GM13976 (cell line): ENCODE data around the gene ERG.

Experiments used
- DNase-seq: peaks from one replicate; pipeline ENCODE4 v3.0.0; 2012; ENCODE audit warnings: low spot score
- in situ Hi-C: fragments of 300-500 bp; cut with MboI; formaldehyde crosslinking; loops from one replicate; pipeline ENCODE4 v1.12.0; 2022; ENCODE audit warnings: low sequenced_read_pairs, mixed read lengths, inconsistent platforms; ENCODE audit not compliant: unreplicated experiment
- TF ChIP-seq, protein P1 (sequence below): IDR thresholded peaks from 2 replicates; pipeline ENCODE4 v1.5.1; 2012; ENCODE audit warnings: borderline replicate concordance, mild to moderate bottlenecking; ENCODE audit not compliant: insufficient read depth; ENCODE audit errors: extremely low read depth, missing control alignments, control extremely low read depth

Gene ERG

GRCh38 chr21:38376235-38376634 is 122.0 kb downstream of the ERG start:
- TF ChIP-seq, protein P1, sequence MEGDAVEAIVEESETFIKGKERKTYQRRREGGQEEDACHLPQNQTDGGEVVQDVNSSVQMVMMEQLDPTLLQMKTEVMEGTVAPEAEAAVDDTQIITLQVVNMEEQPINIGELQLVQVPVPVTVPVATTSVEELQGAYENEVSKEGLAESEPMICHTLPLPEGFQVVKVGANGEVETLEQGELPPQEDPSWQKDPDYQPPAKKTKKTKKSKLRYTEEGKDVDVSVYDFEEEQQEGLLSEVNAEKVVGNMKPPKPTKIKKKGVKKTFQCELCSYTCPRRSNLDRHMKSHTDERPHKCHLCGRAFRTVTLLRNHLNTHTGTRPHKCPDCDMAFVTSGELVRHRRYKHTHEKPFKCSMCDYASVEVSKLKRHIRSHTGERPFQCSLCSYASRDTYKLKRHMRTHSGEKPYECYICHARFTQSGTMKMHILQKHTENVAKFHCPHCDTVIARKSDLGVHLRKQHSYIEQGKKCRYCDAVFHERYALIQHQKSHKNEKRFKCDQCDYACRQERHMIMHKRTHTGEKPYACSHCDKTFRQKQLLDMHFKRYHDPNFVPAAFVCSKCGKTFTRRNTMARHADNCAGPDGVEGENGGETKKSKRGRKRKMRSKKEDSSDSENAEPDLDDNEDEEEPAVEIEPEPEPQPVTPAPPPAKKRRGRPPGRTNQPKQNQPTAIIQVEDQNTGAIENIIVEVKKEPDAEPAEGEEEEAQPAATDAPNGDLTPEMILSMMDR = no peak
- DNase-seq = no peak
- in situ Hi-C loops = no loop called here

DNA sequence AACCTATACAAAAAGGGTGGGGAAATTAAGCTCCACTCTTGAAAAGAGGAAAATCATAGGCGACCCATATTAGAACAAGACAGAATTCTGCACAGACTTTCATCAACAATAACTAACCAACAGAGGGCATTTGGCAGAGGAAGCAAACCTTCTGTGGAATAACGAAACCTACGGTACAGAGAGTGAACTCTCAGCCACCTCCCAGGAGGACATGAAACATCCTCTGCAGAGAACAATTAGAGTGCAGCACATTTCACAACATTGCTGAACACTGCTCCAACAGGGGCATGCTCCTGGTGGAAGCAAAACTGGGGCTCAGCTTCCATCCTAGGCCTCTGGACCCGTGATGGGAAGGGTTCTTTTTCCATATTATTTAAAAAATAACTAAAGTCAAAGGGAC is 130.6 kb downstream of the ERG start:
- TF ChIP-seq, protein P1 = no peak
- in situ Hi-C loops = loop anchor here (25.0 kb wide), 1 partner anchor 655 kb away; no protein-coding TSS in a partner anchor
- DNase-seq = no peak

DNA sequence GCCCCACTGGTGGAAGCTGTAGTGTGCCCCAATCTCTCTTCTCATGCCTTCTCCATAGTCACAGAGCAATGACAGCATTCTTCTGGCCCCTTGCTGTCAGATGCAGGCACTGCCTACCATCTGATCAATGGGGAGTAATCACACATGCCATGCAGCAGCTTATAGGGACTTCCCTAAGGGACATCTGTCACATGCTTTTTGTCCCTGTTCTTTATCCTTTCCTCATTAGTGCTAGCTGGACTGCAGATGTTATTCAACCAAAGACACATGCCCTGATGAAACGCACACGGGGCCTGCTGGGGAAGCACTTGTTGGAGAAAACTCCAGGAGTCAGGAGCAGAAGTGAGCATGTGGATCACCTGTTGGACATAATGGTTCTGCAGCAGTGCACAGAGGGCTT is 132.8 kb downstream of the ERG start:
- DNase-seq = no peak
- in situ Hi-C loops = loop anchor here (25.0 kb wide), 1 partner anchor 653 kb away; no protein-coding TSS in a partner anchor
- TF ChIP-seq, protein P1 = no peak

GRCh38 chr21:38363693-38364092 is 134.6 kb downstream of the ERG start:
- TF ChIP-seq, protein P1 = no peak
- in situ Hi-C loops = loop anchor here (25.0 kb wide), 1 partner anchor 651 kb away; no protein-coding TSS in a partner anchor
- DNase-seq = no peak

DNA sequence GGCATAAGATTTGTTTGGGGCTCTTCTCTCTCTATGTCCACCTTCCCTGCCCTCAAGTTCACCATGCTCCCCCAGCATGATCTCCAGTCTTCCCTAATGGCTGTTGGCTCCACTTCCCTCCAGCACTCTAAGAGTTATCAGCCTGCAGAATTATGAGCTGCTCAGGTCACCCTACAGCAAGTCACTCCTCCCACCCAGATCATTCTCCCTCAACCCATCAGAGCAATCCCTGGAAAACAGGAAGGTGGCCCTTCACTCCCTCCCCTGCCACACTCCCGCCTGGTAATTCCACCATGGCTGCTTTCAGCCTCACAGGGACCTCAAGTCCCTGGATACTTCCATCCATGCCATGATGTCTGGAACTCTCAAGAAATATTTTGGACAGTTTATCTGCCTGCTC is 137.0 kb downstream of the ERG start:
- DNase-seq = no peak

DNA sequence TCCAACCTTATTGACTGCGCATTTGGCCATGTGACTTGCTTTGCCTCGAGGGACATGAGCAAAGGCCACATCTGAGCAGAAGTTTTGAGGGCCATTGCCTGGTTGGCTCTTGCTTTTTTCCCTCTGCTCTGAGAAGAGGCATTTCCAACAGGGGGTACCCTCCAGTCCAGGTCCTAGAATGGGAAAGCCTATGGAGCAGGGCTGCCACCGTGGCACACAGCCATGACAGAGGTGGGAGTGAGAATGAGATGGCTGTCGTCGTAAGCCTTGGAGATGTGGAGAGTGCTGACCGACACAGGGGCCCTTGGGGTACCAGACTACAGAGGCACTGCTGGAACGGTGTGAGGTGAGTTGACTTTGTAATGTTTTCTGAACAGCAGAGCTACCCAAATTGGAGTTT is 138.4 kb downstream of the ERG start:
- in situ Hi-C loops = loop anchor here (10.0 to 25.0 kb wide), 3 partner anchors 155 to 648 kb away; no protein-coding TSS in a partner anchor
- no peak for DNase-seq
- TF ChIP-seq, protein P1 = no peak

More for the DNA sequence above, 137.0 kb downstream of the ERG start:
- in situ Hi-C loops = loop anchor here (25.0 kb wide), 1 partner anchor 649 kb away; no protein-coding TSS in a partner anchor
- TF ChIP-seq, protein P1 = no peak
